ENCODE data around the gene SAP130.

SAP130 gene

GRCh38 chr2:128003463-128003862 is 24.4 kb downstream of the SAP130 start:
- Histone ChIP-seq H3F3A (ENCODE audit: insufficient read depth, low read length) (no peaks in the 10 kb centered on the region), H2AFZ (ENCODE audit: low read length) (no peak overlapping the region), H3K27ac (ENCODE audit: low read length) (no peak overlapping the region), H3K4me3 (ENCODE audit: low read length) (no peak overlapping the region), H4K20me1 (ENCODE audit: insufficient read depth, low read length) (no peaks in the 10 kb centered on the region), H3K4me1 (ENCODE audit: low read length) (no peaks in the 10 kb centered on the region), H3K9me3 (replicated peaks; ENCODE audit: insufficient read depth, low read length) (no peaks in the 10 kb centered on the region), H3K27me3 (replicated peaks; ENCODE audit: insufficient read depth, low read length) (no peaks in the 10 kb centered on the region), H3K9ac (ENCODE audit: low read length) (no peak overlapping the region), H3K9me2 (replicated peaks; ENCODE audit: insufficient read depth, low read length) (no peaks in the 10 kb centered on the region), H3K4me2 (ENCODE audit: low read depth, low read length) (no peak overlapping the region), H3K36me3 (replicated peaks; ENCODE audit: insufficient read depth, low read length) (peaks cover 5% of the 10 kb centered on the region; the same call in 1 of the 2 replicates), H3K79me2 (ENCODE audit: low read length) (no peaks in the 10 kb centered on the region)
- DNase-seq: no peak
- TF ChIP-seq EZH2 (optimal IDR thresholded peaks at IDR 0.05; ENCODE audit: low read depth, low read length) (no peak), CTCF (IDR thresholded peaks at IDR 0.05; ENCODE audit: low read length) (no peak), EZH2phosphoT487 (IDR thresholded peaks at IDR 0.05; ENCODE audit: low read length) (no peak)

GRCh38 chr2:127996160-127996559 is 31.7 kb downstream of the SAP130 start:
- Histone ChIP-seq H3K4me3 (ENCODE audit: low read length) (no peak overlapping the region), H3K9ac (ENCODE audit: low read length) (no peak overlapping the region), H3K9me3 (replicated peaks; ENCODE audit: insufficient read depth, low read length) (no peaks in the 10 kb centered on the region), H3K9me2 (replicated peaks; ENCODE audit: insufficient read depth, low read length) (no peaks in the 10 kb centered on the region), H3K27me3 (replicated peaks; ENCODE audit: insufficient read depth, low read length) (no peaks in the 10 kb centered on the region), H3K79me2 (ENCODE audit: low read length) (no peaks in the 10 kb centered on the region), H3K4me1 (ENCODE audit: low read length) (no peaks in the 10 kb centered on the region), H4K20me1 (ENCODE audit: insufficient read depth, low read length) (no peaks in the 10 kb centered on the region), H2AFZ (ENCODE audit: low read length) (no peak overlapping the region), H3K36me3 (replicated peaks; ENCODE audit: insufficient read depth, low read length) (peaks cover 8% of the 10 kb centered on the region), H3K27ac (ENCODE audit: low read length) (no peak overlapping the region), H3F3A (ENCODE audit: insufficient read depth, low read length) (no peaks in the 10 kb centered on the region), H3K4me2 (ENCODE audit: low read depth, low read length) (no peak overlapping the region)
- no peak for DNase-seq
- TF ChIP-seq EZH2phosphoT487 (IDR thresholded peaks at IDR 0.05; ENCODE audit: low read length) (no peak), CTCF (IDR thresholded peaks at IDR 0.05; ENCODE audit: low read length) (no peak), EZH2 (optimal IDR thresholded peaks at IDR 0.05; ENCODE audit: low read depth, low read length) (no peak)

GRCh38 chr2:127995725-127996124 is 32.1 kb downstream of the SAP130 start:
- TF ChIP-seq EZH2phosphoT487 (IDR thresholded peaks at IDR 0.05; ENCODE audit: low read length) (no peak), CTCF (IDR thresholded peaks at IDR 0.05; ENCODE audit: low read length) (no peak), EZH2 (optimal IDR thresholded peaks at IDR 0.05; ENCODE audit: low read depth, low read length) (no peak)
- H3K9ac ChIP-seq (ENCODE audit: low read length): no peak overlapping the region
- no peak overlapping the region for H3K4me3 ChIP-seq (ENCODE audit: low read length)
- H4K20me1 ChIP-seq (ENCODE audit: insufficient read depth, low read length): no peaks in the 10 kb centered on the region
- H3K9me2 ChIP-seq (replicated peaks; ENCODE audit: insufficient read depth, low read length): no peaks in the 10 kb centered on the region
- H3K9me3 ChIP-seq (replicated peaks; ENCODE audit: insufficient read depth, low read length): no peaks in the 10 kb centered on the region
- no peaks in the 10 kb centered on the region for H3K4me1 ChIP-seq (ENCODE audit: low read length)
- DNase-seq: no peak
- peaks cover 8% of the 10 kb centered on the region for H3K36me3 ChIP-seq (replicated peaks; ENCODE audit: insufficient read depth, low read length)
- H3K4me2 ChIP-seq (ENCODE audit: low read depth, low read length): no peak overlapping the region
- no peak overlapping the region for H2AFZ ChIP-seq (ENCODE audit: low read length)
- H3K79me2 ChIP-seq (ENCODE audit: low read length): no peaks in the 10 kb centered on the region
- H3F3A ChIP-seq (ENCODE audit: insufficient read depth, low read length): no peaks in the 10 kb centered on the region
- no peaks in the 10 kb centered on the region for H3K27me3 ChIP-seq (replicated peaks; ENCODE audit: insufficient read depth, low read length)
- H3K27ac ChIP-seq (ENCODE audit: low read length): no peak overlapping the region

All from MM.1S (cell line).